Hippocampal formation (tissue), 2 donors: ENCODE data around the gene COL28A1.
"Not testable (repeated sequence)": the region's sequence is repeated elsewhere in the genome, so short reads cannot be mapped to it uniquely, and the experiment has no call there.

Experiments
- DNase-seq, 2 donors: peaks; one replicate each; lab custom pipeline; 2025; lab: John Stamatoyannopoulos, UW

COL28A1 gene

GRCh38 chr7:7517754-7518153 is 17.9 kb downstream of the COL28A1 start:
- no peak for DNase-seq

GRCh38 chr7:7516662-7517061 is 19.0 kb downstream of the COL28A1 start:
- DNase-seq, result no peak

GRCh38 chr7:7516156-7516555 is 19.5 kb downstream of the COL28A1 start:
- DNase-seq, result no peak

- DNase-seq, result no peak
Observed at GRCh38 chr7:7512861-7513597, 22.6 kb downstream of the COL28A1 start.

- no peak for DNase-seq
Observed at GRCh38 chr7:7510794-7511193, 24.9 kb downstream of the COL28A1 start.

- no peak for DNase-seq
Observed at GRCh38 chr7:7505915-7506314, 29.8 kb downstream of the COL28A1 start.

GRCh38 chr7:7504910-7505704 is 30.6 kb downstream of the COL28A1 start:
- no peak for DNase-seq

GRCh38 chr7:7499892-7500291 is 35.8 kb downstream of the COL28A1 start:
- DNase-seq, result no peak

GRCh38 chr7:7498856-7499255 is 36.8 kb downstream of the COL28A1 start:
- DNase-seq, result no peak

- DNase-seq, result no peak
Observed at GRCh38 chr7:7496311-7496710, 39.4 kb downstream of the COL28A1 start.

GRCh38 chr7:7495171-7495570 is 40.5 kb downstream of the COL28A1 start:
- no peak for DNase-seq

GRCh38 chr7:7491044-7491443 is 44.6 kb downstream of the COL28A1 start:
- no peak for DNase-seq

GRCh38 chr7:7490003-7490402 is 45.7 kb downstream of the COL28A1 start:
- DNase-seq, result no peak

- no peak for DNase-seq
Observed at GRCh38 chr7:7489546-7489945, 46.1 kb downstream of the COL28A1 start.

GRCh38 chr7:7486362-7486761 is 49.3 kb downstream of the COL28A1 start:
- no peak for DNase-seq

GRCh38 chr7:7484072-7484471 is 51.6 kb downstream of the COL28A1 start:
- no peak for DNase-seq

- DNase-seq, result no peak
Observed at GRCh38 chr7:7481802-7482201, 53.9 kb downstream of the COL28A1 start.

- DNase-seq, result no peak
Observed at GRCh38 chr7:7479275-7479805, 56.3 kb downstream of the COL28A1 start.

- no peak for DNase-seq
Observed at GRCh38 chr7:7478569-7478968, 57.1 kb downstream of the COL28A1 start.

GRCh38 chr7:7477641-7478040 is 58.0 kb downstream of the COL28A1 start:
- not testable (repeated sequence) for DNase-seq

GRCh38 chr7:7476381-7476780 is 59.3 kb downstream of the COL28A1 start:
- DNase-seq, result no peak

GRCh38 chr7:7475601-7476000 is 60.1 kb downstream of the COL28A1 start:
- no peak for DNase-seq

- DNase-seq, result no peak
Observed at GRCh38 chr7:7474436-7474835, 61.2 kb downstream of the COL28A1 start.
